NCI-H2196 (cell line): ENCODE results near the gene PDZD2.

ENCODE experiments used
- DNase-seq: peaks from one replicate; lab custom pipeline; 2025; ENCODE audit not compliant: unreplicated experiment; lab: John Stamatoyannopoulos, UW

PDZD2 gene

GRCh38 chr5:32126691-32127090 lies 487.8 kb downstream of the PDZD2 start:
- no peak for DNase-seq

- no peak for DNase-seq
These were observed 488.8 kb downstream of the PDZD2 start for GRCh38 chr5:32127711-32128110.

- no peak for DNase-seq
These were observed 490.2 kb downstream of the PDZD2 start for GRCh38 chr5:32129074-32129598.

- DNase-seq, result no peak
These were observed 491.9 kb downstream of the PDZD2 start for GRCh38 chr5:32130865-32131264.

GRCh38 chr5:32131604-32132003 lies 492.7 kb downstream of the PDZD2 start:
- DNase-seq, result no peak

GRCh38 chr5:32132757-32133156 lies 493.8 kb downstream of the PDZD2 start:
- DNase-seq, result no peak

GRCh38 chr5:32135086-32135485 lies 496.2 kb downstream of the PDZD2 start:
- DNase-seq, result no peak

- DNase-seq, result no peak
These were observed 497.4 kb downstream of the PDZD2 start for GRCh38 chr5:32136342-32136741.

- no peak for DNase-seq
These were observed 500.0 kb downstream of the PDZD2 start for GRCh38 chr5:32138839-32139493.

- DNase-seq, result no peak
These were observed 504.9 kb downstream of the PDZD2 start for GRCh38 chr5:32143617-32144377.

- DNase-seq, result peak; percentile 36
These were observed 505.7 kb downstream of the PDZD2 start for GRCh38 chr5:32144378-32145207.

- no peak for DNase-seq
These were observed 506.4 kb downstream of the PDZD2 start for GRCh38 chr5:32145378-32145777.

GRCh38 chr5:32147236-32147635 lies 508.3 kb downstream of the PDZD2 start:
- no peak for DNase-seq

- DNase-seq, result no peak
These were observed 509.0 kb downstream of the PDZD2 start for GRCh38 chr5:32147959-32148358.

- DNase-seq, result no peak
These were observed 511.4 kb downstream of the PDZD2 start for GRCh38 chr5:32150366-32150765.

GRCh38 chr5:32151198-32151597 lies 512.3 kb downstream of the PDZD2 start:
- DNase-seq, result no peak

- DNase-seq, result no peak
These were observed 514.8 kb downstream of the PDZD2 start for GRCh38 chr5:32153723-32154122.

GRCh38 chr5:32155211-32155610 lies 516.3 kb downstream of the PDZD2 start:
- DNase-seq, result no peak

GRCh38 chr5:32156635-32157034 lies 517.7 kb downstream of the PDZD2 start:
- DNase-seq, result no peak

- DNase-seq, result no peak
These were observed 518.1 kb downstream of the PDZD2 start for GRCh38 chr5:32157078-32157477.

GRCh38 chr5:32158679-32158975 lies 519.7 kb downstream of the PDZD2 start:
- no peak for DNase-seq
